CD4-positive, alpha-beta T cell treated with Interleukin-10 for 1 hour (primary cell): ENCODE measurements around the gene FARSB.
"Not testable (repeated sequence)": the region's sequence is repeated elsewhere in the genome, so short reads cannot be mapped to it uniquely, and the experiment has no call there.

ENCODE experiments used
- DNase-seq: peaks from one replicate; pipeline ENCODE4 v3.0.0-alpha.2; 2020

Gene FARSB

DNA sequence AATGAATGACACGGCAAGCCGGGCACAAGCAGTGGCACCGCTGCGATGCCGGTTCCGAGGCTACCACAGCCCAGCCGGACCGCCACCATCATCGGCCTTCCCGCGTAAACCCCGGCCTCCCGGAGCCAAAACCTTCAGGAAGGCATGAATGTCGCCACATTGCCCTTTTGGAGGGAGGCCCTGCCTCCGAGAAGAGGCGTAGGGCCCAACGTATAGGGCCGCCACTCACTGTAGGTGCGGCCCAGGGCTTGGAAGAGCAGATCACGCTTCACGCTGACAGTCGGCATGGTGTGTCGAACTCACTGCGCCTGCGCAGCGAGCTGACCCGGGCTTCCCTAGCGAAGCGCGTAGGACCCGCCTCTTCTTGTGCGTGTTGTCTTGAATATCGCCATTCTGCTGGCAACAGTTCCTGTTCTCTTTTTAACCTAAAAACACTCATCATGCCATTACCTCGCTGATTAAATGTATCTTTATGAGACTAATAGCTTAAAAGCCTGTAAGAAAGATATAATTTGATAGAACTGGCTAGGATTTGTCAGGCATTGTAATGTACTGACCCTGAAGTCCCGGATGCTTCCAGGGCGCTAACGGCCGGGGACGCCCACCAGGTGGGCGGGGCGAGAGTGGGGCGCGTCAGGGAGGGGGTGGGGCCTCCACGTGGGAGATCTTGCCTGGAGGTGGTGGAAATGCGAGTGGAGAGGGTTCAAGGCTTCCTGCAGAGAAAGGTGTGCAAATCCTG, at the start of gene FARSB:
TSS of gene FARSB (minus strand) at position 306 of the 739 bp plus-strand sequence. CDS start at position 287, 19 bp downstream.
- peak; percentile 96 for DNase-seq

DNA sequence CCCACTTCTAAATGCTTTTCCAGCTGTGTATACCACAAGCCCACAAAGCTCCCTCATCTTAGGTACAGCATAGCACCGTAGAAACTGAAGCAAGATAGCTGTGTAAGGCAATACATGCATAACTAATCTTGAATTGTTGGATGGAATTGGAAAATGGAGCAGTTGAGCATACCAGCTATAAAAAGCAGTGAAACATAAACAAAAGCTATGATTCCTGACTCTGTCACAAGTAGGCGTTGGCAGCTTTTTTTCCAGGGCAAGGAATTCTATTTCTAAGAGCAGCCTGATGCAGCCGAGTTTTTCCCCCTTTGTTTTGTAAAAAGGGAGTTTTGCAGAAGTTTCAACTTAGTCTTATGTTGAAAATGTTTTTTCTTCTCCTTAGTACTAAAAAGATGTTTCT, 48.0 kb upstream of the FARSB start:
- no peak for DNase-seq

DNA sequence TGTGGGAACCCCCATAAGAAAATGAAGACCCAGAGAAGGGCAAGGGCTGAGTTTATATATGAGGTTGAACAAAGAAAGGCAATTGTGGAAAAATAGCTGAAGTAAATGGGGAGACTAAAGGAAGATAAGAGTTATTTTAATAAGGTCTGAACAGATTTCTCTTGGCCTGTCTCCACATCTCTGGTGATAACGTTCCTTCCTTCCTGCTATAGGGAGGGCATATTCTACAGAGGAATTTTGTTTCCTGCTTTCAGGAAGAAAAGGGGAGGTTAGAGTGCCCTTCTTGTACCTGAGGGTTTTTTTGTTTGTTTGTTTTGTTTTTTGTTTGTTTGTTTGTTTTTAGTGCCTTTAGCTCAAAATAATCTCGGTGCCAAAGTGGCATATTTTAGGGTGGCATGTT, 47.2 kb upstream of the FARSB start:
- no peak for DNase-seq

DNA sequence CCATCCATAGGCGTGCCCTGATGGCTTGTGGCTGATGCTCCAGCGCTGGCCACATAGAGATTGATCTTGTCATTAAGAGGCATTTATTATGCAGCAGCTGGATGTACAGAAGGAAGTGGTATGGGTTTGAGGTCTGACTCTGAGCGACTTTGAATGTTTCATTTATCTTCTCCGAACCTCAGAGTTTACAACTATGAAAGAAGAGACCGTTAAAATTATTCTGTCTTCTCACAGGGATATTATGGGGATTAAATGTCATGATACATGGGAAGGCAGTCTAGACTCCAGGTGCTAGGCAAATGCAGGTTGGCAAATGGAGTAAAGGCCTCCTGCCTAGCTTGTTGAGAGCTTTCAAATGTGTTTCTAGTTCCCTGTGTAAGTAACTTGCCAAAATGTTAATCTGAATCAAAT, 45.8 kb upstream of the FARSB start:
- DNase-seq = peak; percentile 8

DNA sequence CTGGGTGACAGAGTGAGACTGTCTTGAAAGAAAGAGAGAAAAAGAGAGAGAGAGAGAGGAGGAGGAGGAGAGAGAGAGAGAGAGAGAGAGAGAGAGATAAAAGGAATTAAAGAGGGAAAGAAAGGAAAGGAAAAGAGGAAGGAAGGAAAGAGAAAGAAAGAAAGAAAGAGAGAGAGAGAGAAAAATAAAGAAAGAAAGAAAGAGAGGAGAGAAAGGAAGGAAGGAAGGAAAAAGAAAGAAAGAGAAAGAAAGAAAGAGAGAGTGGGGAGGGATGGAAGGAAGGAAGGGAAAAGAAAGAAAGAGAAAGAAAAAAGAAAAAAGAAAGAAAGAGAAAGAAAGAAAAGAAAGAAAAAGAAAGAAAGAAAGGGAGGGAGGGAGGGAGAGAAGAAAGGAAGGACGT, 45.3 kb upstream of the FARSB start:
- no peak for DNase-seq

DNA sequence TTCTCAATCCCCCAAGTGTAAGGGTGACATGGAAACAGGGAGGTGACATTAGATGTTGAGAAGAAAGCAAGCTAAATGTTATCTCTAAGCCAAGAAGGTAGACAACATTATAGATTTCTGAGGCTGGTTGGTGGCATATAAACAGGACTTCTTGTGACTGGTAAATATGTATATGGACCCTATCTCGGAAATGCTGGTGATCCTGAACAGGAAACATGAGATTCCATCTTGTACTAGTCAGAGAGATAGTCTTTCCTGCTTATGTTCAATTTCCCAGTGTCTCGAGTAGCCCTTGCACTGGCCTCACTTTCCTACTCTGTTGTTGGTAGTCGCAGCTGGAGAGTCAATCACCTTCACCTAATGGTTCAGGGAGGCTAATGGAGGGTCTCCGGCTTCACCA, 42.4 kb upstream of the FARSB start:
- no peak for DNase-seq

DNA sequence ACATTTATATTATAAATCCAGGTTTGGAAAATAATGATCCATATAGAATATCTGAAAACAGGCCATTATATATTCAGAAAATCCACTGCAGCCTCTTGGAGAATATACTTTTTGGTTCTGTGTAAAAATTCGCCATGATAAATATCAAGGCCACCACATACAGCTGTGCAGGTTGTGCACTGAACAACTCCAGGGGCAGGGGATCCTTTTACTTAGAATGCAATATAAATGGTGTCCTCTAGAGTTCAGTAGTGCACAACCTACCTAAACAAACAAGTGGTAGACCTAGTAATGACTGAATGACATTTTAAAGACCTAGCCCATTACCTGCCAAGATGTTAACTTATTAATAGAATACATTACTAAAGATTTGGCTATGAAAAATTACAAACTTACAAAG, 37.9 kb upstream of the FARSB start:
- DNase-seq = no peak

DNA sequence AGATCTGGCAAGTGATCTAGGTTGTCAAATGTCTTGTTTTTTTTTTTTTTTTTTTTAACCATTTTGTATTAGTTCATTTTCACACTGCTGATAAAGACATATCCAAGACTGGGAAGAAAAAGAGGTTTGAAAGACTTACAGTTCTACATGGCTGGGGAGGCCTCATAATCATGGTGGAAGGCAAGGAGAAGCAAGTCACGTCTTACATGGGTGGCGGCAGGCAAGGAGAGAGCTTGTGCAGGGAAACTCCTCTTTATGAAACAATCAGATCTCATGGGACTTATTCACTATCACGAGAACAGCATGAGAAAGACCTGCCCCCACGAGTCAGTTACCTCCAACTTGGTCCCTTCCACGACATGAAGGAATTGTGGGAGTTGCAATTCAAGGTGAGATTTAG, 37.5 kb upstream of the FARSB start:
- not testable (repeated sequence) for DNase-seq

DNA sequence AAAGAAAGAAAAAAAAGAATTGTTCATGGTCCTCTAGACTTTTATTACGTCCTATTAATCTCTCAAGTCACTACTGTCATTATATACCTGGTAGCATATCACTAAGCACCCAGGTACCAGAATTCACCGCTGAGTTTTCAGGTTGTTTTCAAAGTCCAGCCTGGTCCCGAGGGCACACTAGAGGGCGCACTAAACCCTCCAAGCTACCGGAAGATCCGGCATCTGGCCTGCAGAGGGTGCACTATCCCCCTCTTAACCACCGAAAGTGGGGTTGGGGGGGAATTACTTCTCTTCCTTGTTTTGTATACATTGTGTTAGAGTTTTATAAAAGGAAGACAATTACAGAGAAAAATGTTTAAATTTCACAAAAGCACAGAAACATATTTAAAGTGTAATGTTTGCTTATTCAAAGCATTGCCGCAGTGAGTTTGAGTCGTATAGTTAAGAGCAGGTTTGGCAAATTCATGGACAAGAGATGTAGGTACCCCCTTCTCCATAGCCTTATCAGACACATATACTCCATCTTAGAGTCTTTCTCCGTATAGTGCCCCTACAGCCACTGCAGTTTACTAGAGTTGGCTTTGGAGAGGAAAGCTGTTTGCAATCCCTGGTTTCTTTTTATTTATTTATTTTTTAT, 34.8 kb upstream of the FARSB start:
- peak; percentile 73 for DNase-seq

DNA sequence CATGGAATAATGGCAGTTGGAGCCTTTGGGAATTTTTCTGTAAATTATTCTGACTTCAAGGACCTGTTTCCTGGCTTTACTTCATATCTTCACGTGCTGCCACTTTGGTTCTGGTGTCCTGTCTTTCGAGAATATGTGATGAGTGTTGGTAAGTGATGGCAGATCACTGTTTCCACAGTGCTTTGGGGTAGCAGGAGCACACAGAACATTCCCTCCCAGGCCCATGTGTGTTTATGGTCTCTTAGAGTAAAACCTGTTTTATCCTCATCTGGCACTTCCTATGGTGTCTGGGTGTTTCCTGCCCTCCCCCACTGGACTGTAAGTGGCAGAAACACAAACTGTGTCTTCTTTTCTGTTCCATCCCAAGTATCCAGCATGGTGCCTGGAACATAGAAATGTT, 33.4 kb upstream of the FARSB start:
- DNase-seq = no peak

DNA sequence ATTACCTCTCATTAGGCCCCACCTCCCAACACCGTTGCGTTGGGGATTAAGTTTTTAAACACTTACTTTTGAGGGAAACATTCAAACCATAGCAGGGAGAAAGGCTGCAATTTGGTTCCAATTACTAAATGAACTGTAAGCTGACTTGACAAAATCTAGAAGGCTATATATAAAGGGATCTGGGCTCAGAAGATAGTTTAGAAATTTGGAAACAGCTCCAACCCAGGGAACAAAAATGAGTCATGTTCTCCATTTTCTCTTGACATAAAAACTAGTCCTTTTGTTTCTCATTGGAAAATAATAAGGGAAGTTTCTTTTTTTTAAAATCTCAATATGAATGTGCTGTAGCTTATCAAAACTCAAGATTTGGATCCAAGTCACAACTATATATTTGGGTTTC, 33.0 kb upstream of the FARSB start:
- no peak for DNase-seq

DNA sequence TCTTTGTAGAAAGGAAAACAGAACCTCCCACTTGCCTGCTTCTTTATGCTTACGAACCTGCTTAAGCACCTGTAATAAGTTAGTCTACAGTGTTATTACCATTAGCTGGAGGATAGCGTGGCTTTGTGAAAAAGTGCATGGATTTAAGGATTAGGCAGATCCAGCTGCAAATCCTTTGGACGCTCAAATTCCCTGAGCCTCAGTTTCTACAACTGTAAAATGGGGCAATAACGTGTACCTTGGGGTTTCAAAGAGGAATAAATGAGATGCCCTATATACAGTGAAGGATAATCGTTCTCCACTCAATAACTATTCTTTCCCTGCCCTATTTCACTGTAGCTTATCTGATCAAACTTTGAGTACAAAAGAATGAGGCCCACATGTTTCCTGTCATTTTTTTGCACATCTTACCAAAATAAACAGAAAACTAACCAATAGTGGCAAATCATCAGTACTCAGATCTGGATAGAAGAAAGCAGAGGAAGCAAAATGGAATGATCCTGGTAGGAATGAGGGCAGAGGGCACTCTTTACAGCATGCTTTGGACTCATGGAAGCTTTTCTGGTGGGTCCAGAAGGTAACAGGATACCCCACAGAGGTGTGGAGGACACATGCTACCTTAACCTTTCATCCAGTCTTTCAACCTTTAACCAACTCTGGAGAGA, 30.3 kb upstream of the FARSB start:
- DNase-seq = no peak

DNA sequence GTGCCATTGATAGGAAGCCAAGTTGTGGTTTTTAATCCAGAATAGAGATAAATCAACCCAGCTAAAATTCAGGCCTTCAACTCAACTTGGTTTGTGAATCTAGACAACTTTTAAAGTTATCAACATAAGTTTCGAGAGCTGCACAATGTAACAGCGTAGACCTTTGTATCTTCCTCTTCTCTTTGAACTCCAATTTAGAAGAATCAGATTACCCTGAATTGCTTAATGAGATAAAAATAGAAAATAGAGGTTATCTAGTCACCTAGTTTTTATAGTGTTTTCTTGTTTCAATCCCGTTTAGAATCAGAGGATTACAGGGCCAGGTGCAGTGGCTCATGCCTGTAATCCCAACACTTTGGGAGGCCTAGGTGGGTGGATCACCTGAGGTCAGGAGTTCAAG, 27.9 kb upstream of the FARSB start:
- DNase-seq = no peak

DNA sequence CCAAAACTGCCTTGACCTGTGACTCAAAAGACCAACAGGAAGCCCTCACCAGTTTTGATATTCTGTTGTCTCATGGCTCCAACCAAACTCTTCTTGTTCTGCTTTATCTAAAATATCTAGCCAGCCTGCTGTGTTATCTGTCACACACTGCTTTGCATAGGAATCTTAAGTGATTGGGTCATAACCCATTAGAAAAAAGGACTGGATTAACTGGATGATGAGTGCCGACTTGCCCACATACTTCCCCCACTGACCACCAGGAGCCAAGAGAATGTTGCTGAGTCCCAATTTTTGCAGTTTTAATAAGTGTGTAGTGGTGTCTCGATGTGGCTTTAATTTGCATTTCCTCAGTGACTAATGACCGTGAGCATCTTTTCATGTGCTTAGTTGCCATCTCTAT, 22.1 kb upstream of the FARSB start:
- no peak for DNase-seq

DNA sequence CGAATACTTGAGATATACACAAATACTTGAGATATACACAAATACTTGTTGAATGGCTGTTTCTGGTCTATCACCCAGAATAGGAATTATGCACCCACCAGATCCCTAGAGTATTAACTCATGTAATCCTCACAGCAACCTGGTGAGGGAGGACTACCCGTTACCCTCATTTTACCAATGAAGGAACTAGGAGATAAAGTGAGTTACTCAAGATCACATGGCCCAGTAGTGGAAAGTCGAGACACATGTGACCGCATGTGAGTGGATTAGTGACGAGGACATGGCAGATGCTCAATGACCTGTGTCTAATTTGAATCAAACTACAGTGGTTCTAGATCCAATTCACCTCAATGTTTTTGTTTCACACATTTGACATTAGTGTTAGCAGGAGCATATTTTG, 18.0 kb upstream of the FARSB start:
- DNase-seq = no peak

DNA sequence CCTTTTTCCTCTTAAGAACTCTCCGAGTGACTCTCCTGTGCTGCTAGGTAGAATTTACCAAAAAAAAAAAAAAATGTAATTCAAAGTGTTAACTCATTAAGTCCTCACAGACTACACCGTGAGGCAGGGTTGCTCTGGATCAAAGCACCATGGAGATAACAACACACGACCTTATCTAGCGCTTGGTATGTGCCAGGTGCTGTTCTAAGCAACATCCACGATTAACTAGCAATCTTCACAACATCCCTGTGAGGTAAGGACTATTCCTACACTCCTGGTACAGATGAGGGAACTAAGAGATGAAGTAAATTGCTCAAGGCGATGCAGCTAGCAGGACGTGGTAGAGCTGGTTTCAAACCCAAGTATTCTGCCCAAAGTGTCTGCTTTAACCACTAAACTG, 17.4 kb upstream of the FARSB start:
- no peak for DNase-seq

DNA sequence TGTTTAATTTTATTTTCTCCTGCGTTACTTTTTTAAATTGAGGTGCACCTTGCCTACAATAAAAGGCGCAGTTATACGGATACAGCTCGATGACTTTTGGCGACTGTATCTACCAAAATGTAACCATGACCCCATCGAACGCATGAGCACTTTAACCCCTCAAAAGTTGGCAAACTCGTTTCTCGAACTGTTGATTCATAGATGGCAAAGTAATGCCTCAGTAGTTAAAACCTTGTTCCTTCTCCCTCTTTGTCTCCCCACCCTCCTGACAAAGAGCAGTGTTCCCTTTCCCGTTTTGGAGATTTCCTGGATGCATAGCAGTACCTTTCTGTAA, 16.1 kb upstream of the FARSB start:
- DNase-seq = no peak

DNA sequence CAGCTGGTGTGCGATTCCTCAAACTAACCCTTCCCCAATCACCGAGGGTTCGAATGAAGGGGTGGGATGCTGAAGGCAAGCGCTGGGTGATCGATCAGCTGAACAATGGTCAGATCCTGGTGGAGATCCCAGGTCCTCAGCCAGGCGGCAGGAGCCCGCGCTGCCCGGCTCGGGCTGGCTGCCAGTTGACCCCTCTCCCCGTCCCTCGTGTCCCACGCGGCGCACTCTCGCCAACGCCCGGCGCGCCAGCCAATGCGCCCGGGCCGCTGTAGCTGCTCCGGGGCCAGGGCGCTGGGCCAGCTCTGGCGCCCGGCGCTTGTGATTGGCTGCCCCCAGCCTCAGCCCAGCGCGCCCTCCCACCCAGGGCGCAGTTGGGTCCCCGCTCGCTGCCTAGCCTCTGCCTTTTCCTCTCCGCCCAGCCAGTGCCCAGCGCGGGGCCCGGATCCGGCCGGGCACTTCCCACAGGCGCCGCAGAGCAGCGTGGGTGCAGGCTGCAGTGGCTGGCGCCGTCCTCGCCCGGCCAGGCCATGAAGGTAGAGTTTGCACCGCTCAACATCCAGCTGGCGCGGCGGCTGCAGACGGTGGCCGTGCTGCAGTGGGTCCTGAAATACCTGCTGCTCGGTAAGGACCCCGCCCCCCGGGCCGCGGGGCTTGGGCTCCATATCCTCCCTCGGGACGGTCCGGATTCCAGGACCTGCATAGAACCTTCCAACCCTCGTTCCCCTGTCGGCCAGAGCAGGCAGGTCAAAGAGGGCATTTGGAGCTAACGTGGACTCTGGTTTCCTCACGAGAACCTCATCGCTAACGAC, 15.6 kb upstream of the FARSB start, which contains the start of gene MOGAT1:
TSS of gene MOGAT1 (plus strand) at position 400 of the 809 bp plus-strand sequence. CDS start at position 528, 128 bp downstream.
- DNase-seq = no peak

DNA sequence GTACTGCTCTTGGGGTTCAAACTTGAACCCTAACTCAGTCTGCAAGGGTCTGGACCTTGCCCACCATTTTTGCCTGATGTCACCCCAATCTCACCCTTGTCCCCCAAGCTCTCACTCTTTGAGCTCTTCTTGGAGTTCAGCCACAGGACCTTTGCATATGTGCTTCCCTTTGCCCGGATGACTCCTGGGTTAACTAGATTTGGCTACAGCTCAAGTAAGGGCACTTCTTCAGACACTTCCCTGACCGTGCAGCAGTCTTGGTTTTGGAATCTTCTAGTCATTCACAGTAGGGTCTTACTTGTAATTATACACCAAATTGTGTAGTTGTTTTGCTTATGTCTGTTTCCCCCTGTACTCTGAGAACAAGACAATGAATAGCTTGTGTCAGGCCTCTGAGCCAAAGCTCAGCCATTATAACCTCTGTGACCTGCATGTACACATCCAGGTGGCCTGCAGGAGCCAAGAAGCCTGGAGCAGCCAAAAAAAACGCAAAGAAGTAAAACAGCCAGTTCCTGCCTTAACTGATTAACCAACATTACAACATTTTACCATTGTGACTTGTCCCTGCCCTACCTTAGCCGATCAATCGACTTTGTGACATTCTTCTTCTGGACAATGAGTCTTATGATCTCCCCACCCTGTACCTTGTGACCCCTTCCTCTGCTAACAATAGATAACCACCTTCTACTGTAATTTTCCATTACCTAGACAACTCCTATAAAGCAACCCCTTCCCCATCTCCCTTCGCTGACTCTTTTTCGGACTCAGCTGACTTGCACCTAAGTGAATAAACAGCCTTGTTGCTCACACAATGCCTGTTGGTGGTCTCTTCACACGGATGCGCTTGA, 14.5 kb upstream of the FARSB start:
- no peak for DNase-seq

DNA sequence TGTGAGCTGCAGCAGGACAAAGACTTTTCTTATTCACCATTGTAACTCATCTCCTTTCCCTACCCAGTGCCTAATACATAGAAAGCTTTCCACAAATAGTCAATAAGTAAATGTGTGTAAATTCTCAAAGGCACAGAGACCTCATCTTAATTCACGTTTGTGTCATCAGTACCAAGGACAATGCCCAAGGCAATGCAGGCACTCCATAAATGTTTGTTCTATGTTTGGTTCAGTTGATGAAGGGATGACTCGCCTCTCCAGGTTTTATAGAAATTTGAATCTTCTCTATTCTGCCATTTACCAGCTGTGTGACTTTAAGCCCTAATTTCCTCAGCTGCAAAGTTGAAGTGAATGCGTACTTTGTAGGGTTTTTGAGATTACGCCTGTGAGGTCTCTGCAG, 13.5 kb upstream of the FARSB start:
- DNase-seq = no peak

DNA sequence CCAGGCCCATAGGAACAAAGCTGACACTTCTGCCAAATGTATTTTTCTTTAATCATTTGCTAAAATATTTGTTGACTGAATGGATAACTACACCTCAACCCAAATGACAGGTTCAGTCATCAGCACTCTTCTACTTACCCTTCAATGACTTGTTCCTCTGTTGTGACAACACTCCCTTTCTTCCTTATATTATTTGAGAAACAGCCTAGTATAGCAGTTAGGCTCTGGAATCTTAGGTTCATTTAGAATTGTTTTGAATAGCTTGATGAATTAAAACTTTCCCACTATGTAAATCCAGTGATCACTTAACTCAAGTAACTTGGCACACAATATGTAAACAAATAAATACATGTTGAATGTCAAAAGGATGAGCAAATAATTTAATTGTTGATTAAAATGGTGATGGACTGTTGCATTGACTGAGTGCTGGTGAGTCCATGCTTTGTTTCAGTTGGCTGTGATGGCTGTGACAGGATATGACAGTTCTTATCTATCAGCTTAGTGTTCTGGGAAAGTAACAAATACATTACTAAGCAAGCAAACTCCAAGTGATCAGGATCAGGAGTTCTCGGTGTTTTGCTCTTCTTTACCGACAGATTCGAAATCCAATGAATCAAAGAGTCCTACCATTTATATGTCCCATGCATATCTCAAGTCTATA, 12.7 kb upstream of the FARSB start:
- no peak for DNase-seq

DNA sequence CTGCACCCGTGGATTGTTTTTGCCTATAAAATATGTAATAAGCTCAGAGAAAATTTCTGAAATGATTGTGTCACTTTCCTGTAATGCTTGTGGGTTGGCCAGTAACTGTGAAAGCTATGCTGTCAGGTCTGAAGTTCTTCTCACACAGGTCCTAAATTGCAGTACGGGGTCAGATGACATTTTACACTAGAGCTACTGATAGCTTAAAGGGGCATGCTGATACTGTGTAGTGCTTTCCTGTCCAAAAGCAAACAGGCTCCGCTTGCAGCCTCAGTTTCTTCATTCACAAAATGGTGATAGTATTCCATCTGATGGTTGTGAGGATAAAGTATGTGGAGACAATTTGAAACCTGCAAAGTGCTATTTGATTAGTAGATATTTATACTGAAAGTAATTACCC, 7.6 kb upstream of the FARSB start:
- DNase-seq = no peak
